Left lobe of liver (tissue), 2 donors: ENCODE results near the gene SFXN5. TPM values are rescaled to one million over a fixed set of nuclear protein-coding genes. Genes with fewer than 3 reads are reported as not detected.
A peak's percentile ranks its signal among the peaks of the same experiment; 100 is the strongest.

ENCODE experiments used
- ATAC-seq: fragments of 200-7000 bp; cut with Tn5 transposase; one replicate; pipeline ENCODE4 v1.9.1; 2020; ENCODE audit warnings: mild to moderate bottlenecking, moderate library complexity
- DNase-seq: peaks from one replicate; pipeline ENCODE4 v3.0.0-alpha.2; 2020; ENCODE audit warnings: low spot score
- total RNA-seq: library from RNA; stranded (reverse); gene quantifications from one replicate; pipeline ENCODE4 v1.2.1, GENCODE V29; 2021
- donor health status: DM: no; HTN: no; CAD: no; lungs with moderate emphysema.
- donor health status: DM: no; HTN: yes; CAD: no.

SFXN5 gene
- total RNA-seq, 1 donor from 2014 or later: 80.1 TPM

DNA sequence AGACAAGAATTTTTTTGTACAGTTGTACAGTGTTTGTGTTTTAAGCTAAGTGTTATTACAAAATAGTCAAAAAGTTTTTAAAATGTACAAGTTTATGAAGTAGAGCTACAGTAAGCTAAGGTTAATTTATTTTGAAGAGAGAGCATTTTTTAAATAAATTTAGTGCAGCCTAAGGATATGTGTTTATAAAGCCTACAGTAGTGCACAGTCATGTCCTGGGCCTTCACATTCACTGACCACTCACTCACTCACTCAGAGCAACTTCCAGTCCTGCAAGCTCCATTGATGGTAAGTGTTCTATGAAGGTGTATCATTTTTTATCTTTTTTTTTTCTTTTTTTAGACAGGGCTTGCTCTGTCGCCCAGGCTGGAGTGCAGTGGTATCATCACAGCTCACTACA, 44.2 kb downstream of the SFXN5 start:
- no peak for DNase-seq
- no peak for ATAC-seq

DNA sequence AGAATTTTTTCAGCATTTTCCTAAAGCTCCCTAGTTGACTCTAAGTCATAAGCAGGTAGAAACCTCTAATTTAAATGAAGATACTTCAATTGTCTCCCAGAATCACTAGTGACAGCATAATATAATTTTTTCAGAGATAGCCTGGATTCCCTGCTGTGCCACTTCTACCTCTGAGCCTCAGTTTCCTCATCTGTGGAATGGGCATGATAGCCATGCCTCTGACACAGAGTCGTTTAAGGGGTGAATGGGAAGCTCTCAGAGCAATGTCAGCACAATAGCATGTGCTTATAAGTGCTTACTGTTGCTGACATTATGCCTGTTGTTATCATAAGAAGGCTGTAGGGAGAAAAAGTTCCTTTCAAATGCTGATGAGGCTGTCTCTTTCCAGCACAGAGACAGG, 48.0 kb downstream of the SFXN5 start:
- DNase-seq (no peak), ATAC-seq (no peak)

DNA sequence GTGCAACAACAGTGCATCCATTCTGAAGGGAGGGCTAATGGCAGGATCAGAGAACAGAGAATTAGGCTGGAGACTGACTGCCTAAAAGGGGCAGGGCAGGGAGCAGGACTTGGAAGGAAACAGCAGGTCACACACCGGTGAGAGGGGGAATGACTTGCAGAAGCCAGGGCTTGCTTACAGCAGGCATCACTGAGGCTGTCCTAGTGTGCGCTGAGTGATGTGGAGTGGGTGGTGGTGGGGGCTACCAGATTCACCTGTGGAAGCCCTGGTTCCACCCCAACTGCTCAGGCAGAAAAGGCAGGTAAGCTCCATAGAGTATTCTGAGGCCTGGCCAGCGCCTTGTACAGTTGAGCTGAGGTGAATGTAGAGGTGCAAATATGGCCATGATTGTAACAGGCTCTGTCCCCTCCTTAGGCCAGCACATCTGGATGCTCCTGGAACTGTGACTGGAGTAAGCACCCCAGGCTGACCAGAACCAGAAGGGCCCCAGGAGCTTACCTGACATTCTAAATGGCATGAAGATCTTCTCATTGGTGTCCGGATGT, 49.4 kb downstream of the SFXN5 start:
- DNase-seq: peak; percentile 44
- ATAC-seq: peak; percentile 37

DNA sequence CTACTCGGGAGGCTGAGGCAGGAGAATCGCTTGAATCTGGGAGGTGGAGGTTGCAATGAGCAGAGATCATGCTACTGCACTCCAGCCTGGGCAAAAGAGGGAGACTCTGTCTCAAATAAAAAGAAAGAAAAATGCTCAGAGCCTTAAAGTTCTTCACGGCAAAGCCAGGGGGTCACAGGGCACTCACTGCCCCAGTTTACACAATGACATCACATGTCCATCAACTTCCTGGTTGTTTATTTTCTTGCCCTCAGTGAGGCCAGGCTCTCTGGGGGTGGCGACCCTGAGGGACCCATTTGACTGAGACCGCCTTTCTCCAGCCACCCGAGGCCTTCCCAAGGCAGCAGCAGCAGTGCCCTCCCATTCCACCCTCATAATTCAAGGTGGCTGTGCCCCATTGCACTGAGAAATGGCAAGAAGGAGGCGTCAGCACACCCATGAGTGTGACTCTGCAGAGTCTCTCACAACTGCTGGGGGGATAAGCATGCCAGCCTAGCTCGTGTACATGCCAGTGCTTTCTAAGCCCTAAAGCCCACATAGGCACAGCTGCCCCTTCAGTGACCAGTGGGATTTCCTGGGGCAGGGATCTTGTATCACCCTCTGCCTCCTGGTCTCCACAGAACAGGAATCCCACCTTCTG, 50.0 kb downstream of the SFXN5 start:
- ATAC-seq: peak; percentile 68
- peak; percentile 45 for DNase-seq

DNA sequence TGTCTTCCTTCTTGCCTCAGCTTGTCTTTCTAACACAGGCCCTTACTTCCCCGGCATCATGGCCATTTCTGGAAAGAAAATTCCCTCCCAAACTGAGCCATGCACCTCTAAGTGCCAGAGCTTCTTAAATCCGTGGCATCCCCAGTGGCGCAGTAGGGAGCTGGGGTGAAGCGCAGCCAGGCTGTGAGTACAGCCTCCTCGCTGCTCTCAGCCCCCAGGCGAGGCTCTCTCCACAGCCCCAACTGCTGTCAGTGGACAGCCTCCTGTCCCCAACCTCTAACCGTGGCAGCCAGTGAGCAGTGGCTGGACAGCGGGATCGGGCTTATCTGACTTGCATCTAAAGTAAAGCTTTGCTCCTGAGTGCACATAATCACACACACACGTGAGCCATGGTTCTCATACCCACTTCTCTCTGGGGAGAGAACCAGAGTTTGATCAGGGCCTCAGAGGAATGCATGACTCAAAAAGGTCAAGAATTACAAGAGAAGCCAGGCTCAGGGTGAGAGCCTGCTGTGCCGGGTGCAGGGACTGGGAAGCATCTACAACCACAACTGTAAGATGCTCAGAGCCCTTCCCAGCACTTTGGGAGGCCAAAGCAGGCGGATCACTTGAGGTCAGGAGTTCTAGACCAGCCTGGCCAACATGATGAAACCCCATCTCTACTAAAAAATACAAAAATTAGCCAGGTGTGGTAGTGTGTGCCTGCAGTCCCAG, 50.7 kb downstream of the SFXN5 start:
- ATAC-seq (peak; percentile 42), DNase-seq (peak; percentile 49)

DNA sequence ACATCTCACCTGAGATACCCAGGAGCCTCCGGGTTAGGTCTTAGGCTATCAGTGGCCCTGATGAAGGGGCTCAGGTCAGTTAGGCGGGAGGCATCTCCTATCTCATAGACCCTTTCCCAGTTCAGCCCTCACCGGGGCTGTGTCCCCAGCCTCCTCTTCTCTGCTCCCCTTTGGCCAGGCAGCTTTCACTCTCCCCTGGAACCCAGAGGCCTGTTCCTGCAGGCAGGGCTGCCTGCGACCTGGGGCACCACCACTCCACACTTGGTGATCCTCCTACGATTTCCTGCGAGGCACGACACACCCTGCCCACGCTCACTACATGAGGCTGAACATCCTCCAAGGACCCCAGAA, 51.2 kb downstream of the SFXN5 start:
- DNase-seq: no peak
- ATAC-seq: no peak

DNA sequence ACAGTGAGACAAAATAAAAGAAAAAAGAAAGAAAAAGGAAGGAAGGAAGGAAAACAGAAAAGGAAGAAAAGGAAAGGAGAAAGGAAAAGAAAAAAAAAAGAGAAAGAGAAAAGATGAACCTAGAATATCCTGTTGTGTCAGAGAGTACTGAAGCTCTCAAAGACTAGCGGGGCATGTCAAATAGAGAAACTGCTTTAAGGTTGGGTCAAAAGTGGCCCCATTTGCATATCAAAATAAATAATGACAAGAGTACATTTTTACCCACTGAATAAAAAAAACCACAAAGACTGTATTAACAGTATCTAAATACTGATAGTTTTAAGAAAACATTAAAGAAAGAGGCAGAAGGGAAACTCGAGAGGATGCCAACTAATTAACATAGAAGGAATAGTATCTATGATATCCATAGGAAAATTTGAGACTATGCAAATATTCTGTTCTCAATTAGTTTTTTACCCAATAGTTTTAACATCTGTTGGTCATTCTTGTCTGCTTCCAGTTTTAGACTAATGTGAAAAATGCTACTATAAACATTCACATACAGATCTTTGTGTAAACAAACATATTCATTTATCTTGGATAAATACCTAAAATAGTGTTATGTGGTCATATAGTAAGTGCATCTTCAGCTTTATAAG, 53.2 kb downstream of the SFXN5 start:
- ATAC-seq (no peak), DNase-seq (no peak)

DNA sequence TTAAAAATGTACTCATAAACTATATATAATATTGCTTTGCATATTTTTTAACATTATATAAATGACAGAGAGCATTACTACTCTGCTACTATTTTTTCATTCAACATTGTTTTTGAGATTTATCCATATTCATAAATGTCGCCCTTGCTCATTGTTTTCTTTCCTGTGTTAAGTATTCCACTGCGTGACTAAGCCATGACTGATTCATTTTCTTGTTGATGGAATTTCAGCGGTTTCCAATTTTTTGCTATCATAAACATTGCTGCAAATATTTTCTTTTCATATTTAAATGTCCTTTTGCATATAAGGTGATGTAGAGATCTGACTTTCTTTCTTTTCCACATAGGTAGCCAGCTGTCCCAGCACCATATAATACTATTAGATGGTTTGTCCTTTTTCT, 57.6 kb downstream of the SFXN5 start:
- DNase-seq: no peak
- no peak for ATAC-seq

DNA sequence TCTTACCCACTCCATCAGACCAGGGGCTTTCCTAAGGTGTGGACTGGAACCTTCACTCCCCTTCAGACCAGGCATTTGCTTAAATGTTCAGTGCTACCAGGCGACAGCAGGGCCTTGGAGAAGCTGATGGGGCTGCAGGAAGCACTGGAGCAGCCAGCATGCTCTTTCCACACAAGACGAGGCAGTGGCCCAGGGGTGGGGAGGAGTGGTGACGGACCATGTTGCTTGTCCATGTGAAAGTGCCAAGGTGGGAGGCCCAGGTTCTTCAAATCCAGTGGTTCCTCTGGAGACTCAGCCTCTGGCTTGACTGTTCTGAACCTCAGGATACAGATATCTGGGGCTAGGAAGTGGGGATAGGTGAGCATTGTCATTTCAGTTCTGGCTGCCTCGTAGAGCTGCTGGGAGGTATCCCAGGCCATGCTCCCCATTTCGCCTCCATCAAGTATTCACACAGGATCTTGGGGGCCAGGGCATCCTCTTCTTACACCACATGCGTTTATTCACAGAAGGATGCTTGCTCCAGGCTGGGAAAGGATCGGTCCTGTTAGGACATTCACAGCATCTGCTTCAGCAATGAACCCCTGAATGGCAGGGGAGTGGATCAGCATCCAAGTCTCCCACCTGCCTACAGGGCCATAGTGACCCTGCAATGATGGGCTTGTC, 62.2 kb downstream of the SFXN5 start:
- DNase-seq: peak; percentile 45
- ATAC-seq: no peak

DNA sequence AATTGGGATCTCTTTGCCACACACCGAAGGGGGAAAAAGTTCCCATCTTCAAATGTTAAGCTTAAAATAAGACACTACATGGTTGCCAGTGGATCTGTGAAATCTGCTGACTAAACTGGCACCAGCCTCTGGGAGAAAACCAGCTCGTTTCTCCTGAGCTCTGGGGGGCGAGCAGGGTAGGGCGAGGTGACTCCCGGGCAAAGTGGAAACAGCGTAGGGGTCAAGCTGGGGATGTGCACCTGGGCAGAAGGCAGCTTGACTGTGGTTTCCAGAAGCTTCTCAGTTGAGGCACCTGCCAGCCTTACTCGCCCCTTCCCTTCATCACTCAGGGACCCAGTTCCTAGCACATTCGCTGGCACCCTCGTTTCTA, 62.8 kb downstream of the SFXN5 start:
- DNase-seq (no peak), ATAC-seq (no peak)

DNA sequence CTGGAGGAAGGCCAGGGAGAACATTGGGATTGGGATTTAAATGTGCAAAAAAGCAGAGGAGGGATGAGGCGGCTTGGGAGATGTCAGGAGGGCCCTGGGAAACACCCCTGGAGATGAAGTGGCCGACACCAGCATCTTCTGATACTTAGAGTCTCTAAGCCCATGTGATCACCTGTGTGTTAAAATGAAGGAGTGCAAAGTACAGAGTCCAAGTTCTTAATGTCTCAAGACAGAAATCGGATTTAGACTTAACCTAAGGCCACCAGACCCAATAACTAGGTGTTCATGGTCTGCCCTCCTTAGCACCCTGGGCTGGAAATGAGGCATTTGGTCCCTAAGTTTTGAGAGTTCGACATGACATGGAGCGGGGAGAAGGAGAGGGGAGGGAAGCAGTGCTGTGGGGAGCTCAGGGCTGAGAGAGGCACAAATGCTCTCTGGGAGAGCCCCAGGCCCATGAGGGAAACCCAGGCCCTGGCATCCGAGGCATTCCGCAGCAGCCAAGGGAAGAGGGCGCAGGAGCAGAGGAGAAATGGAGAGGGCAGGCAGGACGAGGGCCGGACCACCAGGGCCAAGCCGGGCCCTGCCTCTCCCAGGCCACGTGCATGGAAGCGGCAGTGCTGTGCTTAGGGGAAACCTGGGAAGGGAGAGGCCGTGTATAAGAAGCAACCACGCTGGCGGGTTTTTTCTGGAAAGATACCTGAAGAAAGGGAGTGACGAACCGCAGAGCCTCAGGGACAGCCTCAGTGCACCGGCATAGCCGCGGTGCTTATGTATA, 63.3 kb downstream of the SFXN5 start:
- ATAC-seq: no peak
- no peak for DNase-seq

DNA sequence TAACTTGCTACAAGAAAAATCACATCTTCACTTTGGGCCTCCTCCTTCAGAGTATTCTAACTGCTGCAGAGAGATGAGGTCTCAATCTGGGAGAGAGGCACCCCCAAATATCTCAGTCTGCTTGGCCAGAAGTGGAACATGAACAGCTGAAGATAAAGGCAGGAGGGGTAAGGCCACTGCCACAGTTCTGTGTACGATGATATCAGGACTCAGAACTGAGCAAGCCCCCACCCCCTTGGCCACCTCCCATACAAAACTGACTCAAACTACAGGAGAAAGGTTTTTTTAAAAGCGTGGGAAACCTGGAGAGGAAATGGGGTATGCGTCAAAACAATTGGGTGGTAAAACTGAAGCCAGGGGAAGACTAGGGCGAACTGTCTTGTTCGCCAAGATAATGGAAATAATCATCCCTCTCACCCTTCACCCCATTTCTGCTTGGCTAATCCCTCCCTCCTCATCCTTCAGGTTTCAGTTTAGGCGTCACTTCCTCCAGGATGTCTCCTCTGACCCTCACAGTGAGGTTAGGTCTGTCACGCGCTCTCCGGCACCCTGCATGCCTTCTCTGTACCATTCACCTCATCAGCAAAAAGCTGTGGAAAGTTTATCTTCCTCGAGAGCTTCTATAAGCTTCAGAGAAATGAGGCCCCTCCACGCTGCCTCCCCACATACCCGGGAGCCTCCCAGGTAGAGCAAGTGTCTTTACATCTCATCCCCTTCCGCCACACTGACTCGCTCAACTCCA, 64.4 kb downstream of the SFXN5 start:
- DNase-seq: no peak

DNA sequence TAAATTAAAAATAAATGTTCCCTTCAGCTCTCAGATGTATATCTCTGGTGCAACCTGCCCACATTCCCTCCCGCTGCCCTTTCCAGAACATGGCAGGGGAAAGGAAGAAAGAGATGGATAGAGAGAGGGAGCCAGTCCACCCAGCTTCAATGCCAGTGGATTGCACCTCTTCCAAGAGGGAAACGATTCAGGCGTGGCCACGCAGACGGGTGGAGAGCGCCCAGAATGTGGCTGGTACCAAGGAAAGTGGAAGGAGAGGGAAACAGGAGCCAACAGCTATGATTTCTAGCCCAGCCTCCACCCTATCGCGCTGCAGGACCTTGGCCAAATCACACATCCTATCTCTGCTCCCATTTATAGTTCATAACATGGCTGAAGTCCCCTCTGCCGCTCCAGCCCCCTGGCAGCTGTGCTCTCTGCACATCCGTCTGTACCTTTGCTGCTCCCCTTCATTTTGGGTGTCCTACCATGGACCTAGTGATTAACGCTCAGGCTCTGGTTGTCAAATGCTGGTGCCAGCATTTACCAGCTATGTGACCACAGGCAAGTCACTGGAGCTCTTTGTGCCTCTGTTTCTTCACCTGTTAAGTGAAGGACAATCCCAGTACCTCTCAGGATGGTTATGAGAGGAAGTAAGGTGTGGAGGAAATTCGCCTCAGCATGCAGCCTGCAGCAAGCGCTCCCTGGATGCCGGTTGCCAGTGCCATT, 66.5 kb downstream of the SFXN5 start:
- ATAC-seq (no peak), DNase-seq (peak; percentile 45)

More for the DNA sequence above, 64.4 kb downstream of the SFXN5 start:
- ATAC-seq: no peak

DNA sequence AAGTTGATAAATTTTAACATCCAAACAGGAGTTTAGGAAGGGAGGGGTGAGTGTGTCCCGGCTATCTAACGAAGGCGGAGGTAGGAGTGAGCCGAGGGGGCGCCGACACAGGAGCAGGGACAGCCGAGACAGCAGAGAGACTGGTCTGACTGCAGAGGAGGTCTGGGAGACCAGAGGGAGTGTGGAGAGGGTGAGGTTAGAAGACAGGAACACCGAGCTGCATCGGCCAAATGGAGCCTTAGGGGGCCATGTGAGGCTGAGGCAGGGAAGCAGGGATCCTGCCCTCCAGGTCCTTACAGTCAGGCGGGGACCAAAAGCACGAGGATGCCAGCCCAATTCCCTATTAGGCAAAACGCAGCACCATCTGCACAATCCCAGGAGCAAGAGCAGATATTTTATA, 67.0 kb downstream of the SFXN5 start:
- no peak for ATAC-seq
- DNase-seq: peak; percentile 44

DNA sequence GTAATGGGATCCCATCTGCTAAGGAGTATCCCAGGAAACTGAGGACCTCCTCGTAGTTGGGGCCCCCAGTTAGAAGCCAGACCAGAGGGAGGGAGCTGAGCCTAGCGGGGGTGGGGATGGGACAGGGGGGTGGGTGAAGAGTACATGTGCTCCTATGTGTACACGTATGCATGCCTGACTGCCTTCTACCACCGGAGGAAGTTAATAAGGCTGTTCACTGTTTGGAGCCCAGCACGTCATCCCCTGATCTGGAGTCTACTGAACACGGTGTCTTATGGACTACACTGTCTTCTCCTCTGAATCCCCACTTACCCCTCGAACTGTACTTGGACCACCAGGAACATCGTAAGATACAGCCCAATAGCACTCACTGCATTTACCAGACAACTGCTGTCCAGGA, 68.5 kb downstream of the SFXN5 start:
- no peak for ATAC-seq
- DNase-seq: peak; percentile 39

DNA sequence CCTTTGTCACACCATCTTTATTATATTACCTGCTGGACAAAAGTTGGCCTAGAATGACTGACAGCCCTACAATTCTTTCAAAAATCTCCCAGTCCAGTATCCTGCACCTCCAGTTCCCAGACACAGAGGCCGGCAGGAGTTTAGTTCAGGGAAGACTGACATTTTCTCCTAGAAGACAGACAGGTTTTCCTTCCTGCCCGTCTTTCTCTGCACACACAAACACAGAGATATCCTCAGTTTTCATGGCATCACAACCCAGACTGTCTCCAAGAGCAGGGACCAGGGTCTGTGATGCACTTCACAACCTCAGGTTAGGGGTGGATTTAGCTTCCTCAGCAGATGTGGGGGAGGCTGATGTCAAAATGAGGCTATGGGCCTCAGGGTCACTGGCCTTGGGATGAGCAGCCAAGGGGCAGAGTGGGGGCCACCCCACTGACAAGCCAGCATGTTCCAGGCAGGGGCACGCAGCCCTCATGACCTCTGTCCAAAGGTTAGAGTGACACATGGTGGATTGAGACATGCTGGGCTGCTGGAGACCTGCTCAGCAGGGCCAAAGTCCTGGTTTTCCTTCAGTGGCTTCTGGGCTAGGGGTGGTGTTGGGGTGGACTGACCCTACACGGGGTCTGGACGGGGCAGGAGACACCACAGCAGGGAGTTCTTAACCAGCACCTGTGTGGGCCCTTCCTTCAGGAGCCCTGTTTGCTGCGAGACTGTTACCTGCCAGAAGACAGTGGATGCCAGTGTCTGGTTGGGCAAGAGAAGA, 70.5 kb downstream of the SFXN5 start:
- peak; percentile 97 for DNase-seq
- ATAC-seq: peak; percentile 78

DNA sequence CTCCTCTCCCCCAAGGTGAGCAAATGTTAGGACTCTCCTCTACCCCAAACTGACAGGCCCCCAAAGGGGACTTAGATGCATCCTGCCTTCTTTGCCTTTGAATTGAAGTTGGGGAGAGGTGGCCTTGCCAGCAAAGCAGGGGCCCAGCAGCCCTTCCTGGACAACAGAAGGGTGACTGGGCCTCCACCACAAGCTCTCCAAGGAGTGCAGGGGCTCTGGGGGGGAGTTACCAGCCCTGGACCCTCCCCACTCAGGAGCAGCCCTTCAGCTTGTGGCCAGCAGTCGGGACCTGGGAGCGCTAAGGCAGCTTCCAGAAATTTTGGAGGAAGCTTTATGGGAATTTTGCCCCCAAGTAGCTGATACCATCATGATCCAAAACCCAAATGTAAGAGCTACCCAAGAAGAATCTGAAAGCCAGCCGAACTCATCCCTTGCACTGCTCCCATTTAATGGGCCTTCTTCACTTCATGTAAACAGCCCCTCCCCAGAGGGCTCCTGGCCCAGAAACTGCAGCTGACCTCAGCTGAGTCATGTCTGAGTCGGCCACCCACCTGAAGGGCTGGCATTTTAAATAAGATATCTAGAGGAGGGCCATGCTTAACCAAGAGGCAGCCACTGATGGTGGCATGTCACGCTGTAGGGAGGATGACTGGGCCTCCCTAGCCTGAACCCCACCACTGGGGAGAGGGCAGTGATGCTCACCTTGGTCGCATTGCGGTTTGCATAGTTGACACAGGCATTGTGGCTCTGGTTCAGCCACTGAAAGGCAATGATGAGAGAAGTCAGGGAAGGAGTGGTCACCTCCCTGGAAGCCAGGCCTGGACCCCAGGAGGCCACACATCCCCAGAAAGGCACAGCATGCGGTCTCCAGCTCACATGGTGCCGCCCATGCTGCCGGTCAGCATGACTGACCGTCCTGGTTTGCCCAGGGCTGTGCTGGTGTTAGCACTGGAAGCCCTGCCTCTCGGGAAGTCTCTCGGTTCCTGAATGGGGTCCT, 71.5 kb downstream of the SFXN5 start:
- DNase-seq (peak; percentile 46), ATAC-seq (no peak)
